Retina (tissue), 1 donor: Measurements from ENCODE around the gene SMIM44.
"Not testable (repeated sequence)": the region's sequence is repeated elsewhere in the genome, so short reads cannot be mapped to it uniquely, and the experiment has no call there.

Experiments
- DNase-seq: peaks from one replicate; pipeline ENCODE4 v3.0.0-alpha.2; 2016

The SMIM44 gene

GRCh38 chr19:3483226-3483628 is at the start of gene SMIM44:
Gene SMIM44, minus strand, starts transcription at chr19:3483441. Its CDS starts 38 bp downstream, at chr19:3483403.
- no peak for DNase-seq

GRCh38 chr19:3533033-3533432 is 49.8 kb upstream of the SMIM44 start:
- no peak for DNase-seq

- DNase-seq: no peak
Observed at GRCh38 chr19:3532154-3532786, 49.0 kb upstream of the SMIM44 start.

- no peak for DNase-seq
Observed at GRCh38 chr19:3531716-3532115, 48.5 kb upstream of the SMIM44 start.

GRCh38 chr19:3530389-3530788 is 47.1 kb upstream of the SMIM44 start:
- DNase-seq: no peak

- DNase-seq: not testable (repeated sequence)
Observed at GRCh38 chr19:3529299-3529698, 46.1 kb upstream of the SMIM44 start.

GRCh38 chr19:3528539-3529211 is 45.4 kb upstream of the SMIM44 start:
- no peak for DNase-seq

GRCh38 chr19:3528080-3528479 is 44.8 kb upstream of the SMIM44 start:
- DNase-seq: no peak

- DNase-seq: no peak
Observed at GRCh38 chr19:3527238-3527910, 44.1 kb upstream of the SMIM44 start.

- DNase-seq: no peak
Observed at GRCh38 chr19:3526507-3527237, 43.4 kb upstream of the SMIM44 start.

GRCh38 chr19:3524904-3525451 is 41.7 kb upstream of the SMIM44 start:
- no peak for DNase-seq

GRCh38 chr19:3524078-3524842 is 41.0 kb upstream of the SMIM44 start:
- no peak for DNase-seq

GRCh38 chr19:3523361-3524077 is 40.3 kb upstream of the SMIM44 start:
- DNase-seq: no peak

- DNase-seq: no peak
Observed at GRCh38 chr19:3522421-3523360, 39.5 kb upstream of the SMIM44 start.

GRCh38 chr19:3521104-3521445 is 37.8 kb upstream of the SMIM44 start:
- no peak for DNase-seq

GRCh38 chr19:3520166-3521103 is 37.2 kb upstream of the SMIM44 start:
- no peak for DNase-seq

- no peak for DNase-seq
Observed at GRCh38 chr19:3519126-3519525, 35.9 kb upstream of the SMIM44 start.

GRCh38 chr19:3518659-3519058 is 35.4 kb upstream of the SMIM44 start:
- DNase-seq: no peak

GRCh38 chr19:3518255-3518654 is 35.0 kb upstream of the SMIM44 start:
- no peak for DNase-seq
